ENCODE results near the gene SLC22A1.
"Not testable (repeated sequence)": the region's sequence is repeated elsewhere in the genome, so short reads cannot be mapped to it uniquely, and the experiment has no call there.

SLC22A1 gene

GRCh38 chr6:160121558-160121957 lies at the start of gene SLC22A1:
Gene SLC22A1, plus strand, starts transcription at chr6:160121815. Its CDS starts 121 bp downstream, at chr6:160121936.
- no peak for DNase-seq

- DNase-seq, result no peak
These were observed 48.3 kb upstream of the SLC22A1 start for GRCh38 chr6:160073272-160073671.

GRCh38 chr6:160076009-160076408 lies 45.6 kb upstream of the SLC22A1 start:
- DNase-seq, result no peak

- DNase-seq, result no peak
These were observed 44.6 kb upstream of the SLC22A1 start for GRCh38 chr6:160077024-160077423.

GRCh38 chr6:160077526-160077925 lies 44.1 kb upstream of the SLC22A1 start:
- DNase-seq, result no peak

- DNase-seq, result no peak
These were observed 42.5 kb upstream of the SLC22A1 start for GRCh38 chr6:160078883-160079685.

- no peak for DNase-seq
These were observed 42.0 kb upstream of the SLC22A1 start for GRCh38 chr6:160079686-160080043.

GRCh38 chr6:160080097-160080496 lies 41.5 kb upstream of the SLC22A1 start:
- DNase-seq, result no peak

GRCh38 chr6:160081398-160081797 lies 40.2 kb upstream of the SLC22A1 start:
- no peak for DNase-seq

GRCh38 chr6:160082627-160083026 lies 39.0 kb upstream of the SLC22A1 start:
- peak; percentile 7 for DNase-seq

- no peak for DNase-seq
These were observed 37.3 kb upstream of the SLC22A1 start for GRCh38 chr6:160084198-160084776.

GRCh38 chr6:160085226-160085625 lies 36.4 kb upstream of the SLC22A1 start:
- no peak for DNase-seq

- DNase-seq, result no peak
These were observed 35.7 kb upstream of the SLC22A1 start for GRCh38 chr6:160085713-160086505.

GRCh38 chr6:160086754-160087153 lies 34.9 kb upstream of the SLC22A1 start:
- no peak for DNase-seq

GRCh38 chr6:160088069-160088783 lies 33.4 kb upstream of the SLC22A1 start:
- no peak for DNase-seq

- DNase-seq, result no peak
These were observed 32.7 kb upstream of the SLC22A1 start for GRCh38 chr6:160088784-160089533.

- DNase-seq, result no peak
These were observed 32.1 kb upstream of the SLC22A1 start for GRCh38 chr6:160089534-160089897.

GRCh38 chr6:160090442-160091239 lies 31.0 kb upstream of the SLC22A1 start:
- DNase-seq, result not testable (repeated sequence)

- not testable (repeated sequence) for DNase-seq
These were observed 29.4 kb upstream of the SLC22A1 start for GRCh38 chr6:160092176-160092575.

- DNase-seq, result no peak
These were observed 29.0 kb upstream of the SLC22A1 start for GRCh38 chr6:160092602-160093001.

GRCh38 chr6:160093061-160093460 lies 28.6 kb upstream of the SLC22A1 start:
- DNase-seq, result no peak

GRCh38 chr6:160093946-160094345 lies 27.7 kb upstream of the SLC22A1 start:
- no peak for DNase-seq

All from DMS 273 treated with DMSO at 0.1 percent for 48 hours (cell line).